Activated T-cell treated with anti-CD3 and anti-CD28 coated beads, Interleukin-2, amount 50 U/mL, for 48 hours (primary cell): Measurements from ENCODE around the gene SLC12A8.

Experiments used
- DNase-seq, 2 experiments: peaks; one replicate each; pipeline ENCODE4 v3.0.0-alpha.2; 2020

SLC12A8 gene

GRCh38 chr3:125050488-125051090 lies 162.0 kb downstream of the SLC12A8 start:
- no peak for DNase-seq

GRCh38 chr3:125048282-125048681 lies 164.3 kb downstream of the SLC12A8 start:
- no peak for DNase-seq

DNA sequence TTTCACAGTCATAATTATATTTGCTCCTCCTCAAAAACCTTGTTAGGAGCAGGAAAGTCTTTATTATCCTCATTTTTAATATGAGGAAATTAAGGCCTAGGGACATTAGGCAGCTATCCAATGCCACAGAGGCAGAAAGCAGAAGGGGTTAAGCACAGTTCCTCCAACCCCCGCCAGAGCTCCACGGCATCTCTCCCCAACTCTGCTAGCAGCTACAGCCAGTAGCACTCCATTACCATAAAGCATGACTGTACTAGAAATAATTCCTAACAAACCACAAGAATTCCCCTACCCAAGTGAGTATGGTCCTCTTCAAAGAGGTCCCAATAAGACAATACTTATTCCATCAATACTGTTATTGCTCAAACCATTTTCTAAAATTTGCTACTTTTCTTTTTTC lies 166.6 kb downstream of the SLC12A8 start:
- no peak for DNase-seq

GRCh38 chr3:125045194-125045593 lies 167.4 kb downstream of the SLC12A8 start:
- DNase-seq = no peak

DNA sequence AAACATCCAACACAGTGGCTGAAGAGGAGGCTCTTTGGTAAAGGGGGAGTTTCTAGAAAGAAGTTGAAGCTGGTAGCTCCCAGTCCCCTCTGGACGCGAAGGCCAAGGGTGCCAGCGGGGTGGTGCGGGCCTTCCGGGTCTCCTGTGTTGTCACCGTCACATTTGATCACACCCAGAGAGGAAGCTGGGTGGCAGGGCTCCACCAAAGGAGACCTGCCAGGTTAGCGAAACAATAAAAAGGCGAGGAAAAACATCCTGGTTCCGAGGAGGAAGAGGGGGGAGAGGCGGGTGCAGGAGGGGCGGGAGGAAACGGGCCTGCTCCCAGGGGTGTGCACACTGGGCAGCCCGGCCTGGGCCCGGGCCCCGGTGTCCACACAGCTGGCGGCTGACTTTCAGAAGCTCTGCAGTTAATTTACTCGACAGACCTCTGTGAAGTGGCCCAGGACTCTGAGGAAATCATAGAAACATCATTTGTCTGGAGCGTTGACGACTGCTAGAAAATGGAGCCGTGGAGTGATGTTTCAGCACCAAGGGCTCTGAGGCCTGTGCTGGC lies 168.9 kb downstream of the SLC12A8 start:
- DNase-seq = no peak

DNA sequence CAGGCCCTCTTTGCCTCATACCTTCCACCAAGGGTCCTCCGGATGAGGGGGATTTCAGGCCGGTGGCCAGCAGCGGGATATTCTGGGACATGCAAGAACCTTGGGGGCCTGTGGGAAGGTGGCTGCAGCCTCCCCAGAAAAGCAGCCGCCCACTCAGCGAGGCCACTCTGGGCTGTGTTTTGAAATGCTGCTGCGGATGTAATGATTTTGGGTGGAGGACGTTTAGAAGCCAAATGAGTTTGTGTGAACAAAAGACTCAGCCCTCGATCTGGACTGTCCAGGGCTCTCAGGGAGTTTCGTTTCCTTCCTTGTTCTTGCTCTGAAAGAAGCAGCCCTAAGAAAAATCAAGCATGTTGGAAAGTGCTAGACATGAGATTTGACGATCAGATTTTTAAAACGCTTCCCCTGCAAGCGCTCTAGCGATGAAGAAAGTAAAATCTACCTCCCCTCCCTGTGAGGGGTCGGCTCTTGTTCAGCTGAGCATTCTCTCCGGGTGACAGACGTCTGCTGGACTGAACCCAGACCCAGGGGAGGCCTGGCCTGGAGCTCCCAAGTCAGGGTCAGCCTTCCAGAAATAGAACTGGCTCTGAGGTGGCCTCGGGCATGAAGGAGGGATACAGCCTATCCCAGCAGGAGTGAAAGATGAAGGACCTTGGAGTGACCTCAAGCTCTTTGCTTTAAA lies 169.7 kb downstream of the SLC12A8 start:
- no peak for DNase-seq

DNA sequence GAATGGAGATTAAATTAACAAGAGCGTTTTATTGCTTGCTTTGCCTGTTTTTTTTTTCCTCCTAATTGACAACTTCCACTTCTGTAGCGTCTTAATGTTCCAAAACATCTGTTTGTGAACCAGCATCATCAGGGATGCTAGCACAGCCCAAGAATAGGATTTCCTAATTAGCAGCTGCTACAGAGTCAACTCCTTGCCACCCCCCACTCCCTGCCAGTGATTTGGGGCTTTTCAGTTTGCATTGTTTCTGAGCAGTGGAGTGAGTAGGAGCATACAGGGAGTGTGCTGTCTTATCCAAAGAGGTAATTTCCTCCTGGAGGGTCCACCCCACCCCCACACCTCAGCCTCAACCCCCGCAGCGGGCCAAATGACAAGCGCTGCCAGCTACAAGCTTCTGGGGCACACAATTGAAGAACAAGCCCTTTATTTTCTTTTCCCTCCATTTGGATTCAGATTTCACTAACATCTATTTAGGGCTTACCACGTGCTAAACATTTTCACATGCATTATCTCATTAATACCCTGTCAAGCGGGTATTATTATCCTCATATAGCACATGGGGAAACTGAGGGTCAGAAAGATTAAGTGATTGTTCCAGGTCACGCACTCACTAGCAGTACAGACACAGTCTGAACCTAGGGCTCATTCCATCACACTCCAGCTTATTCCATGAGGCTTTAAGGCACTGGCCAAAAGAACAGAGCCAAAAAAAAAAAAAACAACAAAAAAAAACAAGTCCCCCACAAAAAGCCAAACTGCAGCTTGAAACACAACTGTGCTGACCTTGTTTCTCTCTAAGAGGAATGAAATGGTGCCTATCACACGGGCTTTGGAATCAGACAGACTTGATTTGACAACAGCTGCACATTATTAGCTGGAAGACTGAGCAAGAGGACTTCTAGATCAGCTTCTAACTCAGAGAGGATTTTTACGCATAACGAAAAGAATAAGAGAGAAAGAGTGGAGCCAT lies 173.1 kb downstream of the SLC12A8 start:
- no peak for DNase-seq

DNA sequence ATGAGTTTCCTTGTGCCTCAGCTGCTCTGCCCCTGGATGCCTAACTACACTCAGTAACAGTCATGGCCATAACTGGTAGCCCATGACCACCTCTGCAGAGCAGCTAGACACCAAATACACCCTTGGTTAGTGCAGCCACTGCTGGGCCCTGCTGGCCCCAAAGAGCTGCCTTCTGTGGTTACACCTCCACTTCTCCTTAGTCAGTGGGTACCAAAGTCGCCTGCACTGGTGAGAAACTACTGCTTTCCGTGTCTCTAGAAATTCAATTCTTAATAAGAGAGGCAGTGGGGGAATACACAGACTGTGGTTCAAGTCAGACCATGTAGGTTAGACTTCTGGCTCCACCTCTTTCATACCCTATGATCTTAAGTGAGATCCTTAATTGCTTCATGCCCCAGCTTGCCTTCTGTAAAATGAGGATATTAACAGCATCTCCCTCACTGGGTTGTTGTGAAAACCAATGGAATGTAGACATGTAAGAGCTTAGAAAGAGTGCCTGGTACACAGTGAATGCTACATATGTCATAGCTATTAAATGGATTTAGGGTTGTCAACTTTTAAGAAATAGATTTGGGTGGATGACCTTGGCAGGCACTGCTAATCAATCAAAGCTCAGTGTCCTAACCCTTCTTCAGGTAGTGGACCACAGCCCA lies 174.9 kb downstream of the SLC12A8 start:
- no peak for DNase-seq

DNA sequence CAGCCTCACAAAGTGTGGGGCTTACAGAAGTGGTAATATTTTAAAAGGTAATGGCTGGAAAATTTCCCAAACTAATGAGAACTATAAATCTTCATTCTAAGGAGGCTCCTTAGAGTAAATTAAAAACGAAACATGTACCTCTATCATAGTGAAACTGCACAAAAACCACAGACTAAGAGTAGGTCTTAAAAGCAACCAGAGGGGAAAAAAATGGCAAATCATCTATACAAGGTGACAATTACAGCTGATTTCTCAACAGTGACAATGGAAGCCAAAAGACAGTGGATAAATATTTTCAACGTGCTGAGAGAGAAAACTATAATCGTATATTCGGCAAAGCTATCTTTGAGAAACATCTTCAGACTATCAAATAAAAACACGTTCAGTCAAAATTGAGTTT lies 177.3 kb downstream of the SLC12A8 start:
- DNase-seq = no peak

GRCh38 chr3:125033616-125034015 lies 178.9 kb downstream of the SLC12A8 start:
- DNase-seq = no peak

DNA sequence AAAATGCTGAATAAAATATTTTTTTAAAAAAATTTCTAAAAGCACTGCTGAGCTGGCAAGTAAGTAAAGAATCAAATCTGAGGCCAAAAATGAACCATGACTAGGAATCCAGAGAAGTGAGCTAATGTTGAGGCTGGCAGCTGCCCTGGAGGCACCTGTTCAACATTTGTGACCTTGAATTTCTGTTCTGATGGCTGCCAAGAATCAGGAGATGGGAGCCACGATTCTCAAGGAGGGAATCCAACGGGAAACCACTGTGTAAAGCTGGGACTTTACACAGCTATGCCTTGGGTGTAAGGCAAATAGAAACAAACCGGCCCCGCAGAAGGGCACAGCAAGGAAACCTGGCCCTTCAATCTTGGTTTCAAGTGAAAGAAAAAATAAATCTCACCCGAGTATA lies 179.4 kb downstream of the SLC12A8 start:
- no peak for DNase-seq

DNA sequence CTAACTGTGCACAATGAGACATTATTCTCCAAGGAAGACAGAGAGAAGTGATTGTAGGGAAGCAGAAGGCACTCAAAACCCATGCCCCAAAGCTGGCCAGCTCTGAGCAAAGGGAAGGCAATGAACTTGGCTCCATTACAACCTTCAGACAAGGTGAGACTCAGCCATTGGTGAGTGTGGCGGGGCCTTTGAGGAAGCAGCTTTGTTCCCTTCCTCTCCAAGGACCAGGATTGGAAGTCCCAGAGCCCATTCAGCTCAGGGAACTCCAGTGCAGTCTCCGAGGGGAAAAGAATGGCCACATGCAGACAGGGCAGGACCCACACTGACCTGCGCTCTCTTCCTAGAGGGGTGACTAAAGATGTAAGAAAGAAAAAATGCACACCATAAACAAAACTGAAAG lies 179.9 kb downstream of the SLC12A8 start:
- DNase-seq = no peak
